CMK (cell line): ENCODE results near the gene NDFIP2.

ENCODE experiments used
- DNase-seq: peaks from one replicate; pipeline ENCODE4 v3.0.0-alpha.2; 2010; ENCODE audit warnings: low read depth

The NDFIP2 gene

DNA sequence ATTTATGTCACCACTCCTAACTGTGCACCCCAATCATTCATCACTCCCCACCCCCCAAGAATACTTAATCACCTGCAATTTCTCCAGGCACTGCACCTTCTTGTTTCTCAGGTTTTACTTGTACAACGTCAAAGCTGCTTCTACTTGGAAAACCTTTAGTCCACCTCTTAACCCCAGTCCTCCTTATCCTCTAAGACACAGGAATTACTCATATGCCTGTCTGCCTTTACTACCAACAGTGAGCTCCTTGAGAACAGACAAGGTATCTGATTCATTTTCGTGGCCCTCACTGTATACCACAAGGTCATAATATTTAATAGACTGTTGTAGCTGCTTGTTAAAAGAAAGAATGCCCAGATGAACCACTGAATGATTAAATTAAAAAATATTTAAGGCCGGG, 21.0 kb upstream of the NDFIP2 start:
- DNase-seq: no peak

DNA sequence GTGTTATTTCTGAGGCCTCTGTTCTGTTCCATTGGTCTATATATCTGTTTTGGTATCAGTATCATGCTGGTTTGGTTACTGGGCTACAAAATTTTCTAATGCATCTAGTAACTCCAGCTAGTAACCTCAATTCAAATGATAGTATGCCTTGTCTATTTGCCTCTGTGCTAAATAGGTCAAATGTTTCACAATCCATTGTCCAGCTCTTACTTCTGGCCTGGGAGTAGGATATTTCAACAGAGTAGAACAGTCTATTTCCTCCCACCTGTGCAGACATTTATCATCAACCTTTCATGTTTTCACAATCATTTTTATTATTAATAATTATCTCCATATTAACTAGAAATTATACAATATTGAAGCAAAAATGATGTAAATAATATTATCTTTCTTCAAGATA, 18.1 kb upstream of the NDFIP2 start:
- DNase-seq: no peak

DNA sequence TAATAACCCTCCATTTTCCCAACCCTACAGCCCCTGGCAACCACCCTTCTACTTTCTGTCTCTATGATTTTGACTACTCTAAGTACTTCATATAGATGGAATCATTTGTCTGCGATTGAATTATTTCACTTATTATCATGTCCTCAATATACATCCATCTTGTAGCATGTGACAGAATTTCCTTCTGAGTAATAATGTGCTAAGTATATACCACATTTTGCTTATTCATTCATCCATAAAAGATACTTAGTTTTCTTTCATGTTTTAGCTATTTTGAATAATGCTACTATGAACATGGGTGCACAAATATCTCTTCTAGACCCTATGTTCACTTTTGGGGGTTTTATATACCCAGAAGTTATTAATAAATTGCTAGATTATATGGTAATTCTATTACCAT, 17.4 kb upstream of the NDFIP2 start:
- no peak for DNase-seq

DNA sequence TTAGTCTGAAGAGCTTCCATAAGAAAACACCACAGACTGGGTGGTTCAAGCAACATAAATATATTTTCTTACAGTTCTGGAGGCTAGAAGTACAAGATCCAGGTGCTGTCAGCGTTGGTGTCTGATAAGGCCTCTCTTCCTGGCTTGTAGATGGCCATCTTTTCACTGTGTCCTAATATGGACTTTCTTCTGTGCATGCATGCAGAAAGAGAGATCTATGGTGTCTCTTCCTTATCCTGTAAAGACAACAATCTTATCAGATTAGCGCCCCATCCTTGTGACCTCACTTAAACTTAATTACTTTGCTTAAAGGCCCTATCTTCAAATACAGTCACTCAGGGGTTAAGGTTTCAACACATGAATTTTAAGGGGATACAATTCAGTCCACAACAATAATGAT, 14.1 kb upstream of the NDFIP2 start:
- no peak for DNase-seq

DNA sequence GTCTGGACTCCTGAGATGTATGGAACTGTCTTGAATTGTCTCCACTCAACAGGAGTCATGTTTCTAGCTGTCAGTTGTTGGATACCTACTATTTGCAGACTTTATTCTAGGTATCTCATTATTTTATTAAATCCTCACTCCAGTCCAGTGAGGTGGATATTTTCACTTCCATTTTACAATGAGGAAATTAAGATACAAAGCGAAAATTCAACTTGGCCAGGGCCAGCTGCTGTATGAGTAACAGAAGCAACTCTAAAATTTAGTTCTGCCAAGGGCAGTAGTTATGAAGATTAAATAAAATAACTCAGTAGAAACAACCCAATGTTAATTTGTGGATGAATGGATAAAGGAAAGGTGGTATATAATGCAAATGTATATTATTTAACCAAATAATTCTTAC, 12.6 kb upstream of the NDFIP2 start:
- DNase-seq: no peak

DNA sequence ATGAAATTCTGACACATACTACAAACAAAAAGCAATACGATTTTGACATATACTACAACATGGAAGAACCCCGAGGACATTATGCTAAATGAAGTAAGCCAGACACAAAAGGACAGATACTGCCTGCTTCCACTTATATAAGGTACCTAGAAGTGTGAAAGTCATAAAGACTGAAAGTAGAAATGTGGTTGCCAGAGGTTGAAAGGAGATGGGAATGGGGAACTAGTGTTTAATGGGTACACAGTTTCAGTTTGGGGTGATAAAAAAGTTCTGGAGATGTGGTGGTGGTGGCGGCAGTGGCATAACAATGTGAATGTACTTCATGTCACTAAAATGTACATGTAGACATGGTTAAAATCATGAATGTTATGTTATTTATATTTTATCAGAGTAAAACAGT, 12.1 kb upstream of the NDFIP2 start:
- no peak for DNase-seq

DNA sequence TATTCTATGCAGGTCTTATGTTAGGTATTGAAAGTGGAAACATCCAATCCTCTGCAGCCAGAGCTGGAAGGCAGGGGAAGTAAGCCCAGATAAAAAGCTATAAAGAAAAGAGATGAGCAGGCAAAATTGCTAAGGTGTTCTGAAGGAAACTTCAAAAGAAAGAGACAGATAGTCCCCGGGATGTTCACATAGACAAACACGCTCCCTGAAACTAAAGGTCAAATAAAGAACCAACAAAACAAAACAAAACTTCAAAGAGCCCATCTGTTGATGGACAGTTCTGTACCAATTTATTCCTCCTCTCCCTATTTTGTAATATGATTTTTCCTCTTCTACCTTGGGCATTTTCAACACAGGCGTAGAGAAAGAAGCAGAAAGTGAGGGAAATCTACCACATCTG, 11.3 kb upstream of the NDFIP2 start:
- no peak for DNase-seq

DNA sequence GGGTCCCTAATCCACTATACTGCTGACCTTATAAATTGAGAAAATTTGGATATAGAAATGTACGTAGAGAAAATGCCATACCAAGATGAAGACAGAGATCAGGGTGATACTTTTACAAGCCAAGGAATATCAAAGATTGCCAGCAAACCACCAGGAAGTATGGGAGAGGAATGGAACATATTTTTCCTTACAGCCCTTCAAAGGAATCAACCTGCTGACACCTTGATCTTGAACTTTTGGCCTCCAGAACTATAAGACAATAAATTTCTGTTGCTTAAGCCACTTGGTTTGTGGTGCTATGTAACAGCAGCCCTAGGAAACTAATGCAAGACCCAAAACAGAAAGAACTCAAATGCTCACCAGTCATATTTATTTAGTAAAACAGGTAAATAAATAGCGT, 10.3 kb upstream of the NDFIP2 start:
- DNase-seq: no peak

DNA sequence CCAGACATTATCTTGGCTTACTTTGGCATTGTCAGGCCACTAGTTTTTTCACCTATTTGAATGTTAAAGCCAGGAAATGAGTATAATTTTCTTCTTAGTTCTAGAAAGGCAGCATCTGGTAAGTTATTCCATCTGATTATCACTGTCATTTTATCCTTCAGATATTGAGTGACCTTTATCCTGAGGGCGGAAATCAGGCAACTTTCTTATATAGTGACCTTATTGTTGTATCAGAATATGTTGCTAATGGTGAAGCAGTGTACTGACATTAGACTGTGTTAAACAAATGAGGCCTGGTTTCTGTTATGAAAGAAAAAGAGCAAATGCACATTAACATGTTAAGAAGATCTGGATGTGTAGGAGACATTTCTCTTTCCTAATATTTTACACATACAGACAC, 5.4 kb upstream of the NDFIP2 start:
- no peak for DNase-seq

DNA sequence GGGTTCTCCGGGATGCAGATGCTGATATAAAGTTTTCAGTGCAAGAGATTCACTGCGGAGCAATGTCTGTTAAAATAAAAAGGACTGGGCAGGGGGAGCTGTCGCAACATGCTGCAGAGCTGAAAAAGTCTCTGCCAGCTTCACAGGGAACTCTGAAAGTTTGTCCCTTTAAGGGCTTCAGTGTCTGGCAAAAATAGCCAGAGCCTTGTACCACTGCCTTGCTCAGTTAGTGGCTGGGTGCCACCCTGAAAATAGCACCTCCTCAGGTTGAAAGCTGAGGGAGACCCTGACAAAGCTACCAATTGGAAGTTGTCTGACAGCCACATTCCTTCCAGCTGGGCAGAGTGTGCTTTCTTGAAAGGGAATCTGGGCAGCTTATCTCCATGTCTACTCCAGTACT, 3.0 kb upstream of the NDFIP2 start:
- DNase-seq: no peak

DNA sequence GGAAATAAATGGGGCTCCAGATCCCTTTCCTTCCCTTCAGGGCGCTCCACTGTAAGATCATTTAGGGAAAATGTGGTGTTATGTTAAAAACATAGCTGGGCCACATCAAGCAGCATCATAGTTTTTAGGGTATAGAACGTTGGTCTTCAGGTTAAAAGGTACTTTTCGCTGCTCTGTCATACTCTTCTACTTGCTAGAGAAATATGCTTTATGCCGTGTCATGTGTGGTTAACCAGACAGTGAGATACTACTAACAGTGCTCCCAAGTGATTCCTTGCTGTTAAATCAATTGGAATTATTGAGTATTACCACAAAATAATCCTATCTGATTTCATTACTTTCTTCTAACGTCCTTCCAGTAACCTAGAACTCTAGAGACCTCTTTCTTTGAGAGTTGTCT, 1.1 kb upstream of the NDFIP2 start:
- no peak for DNase-seq

DNA sequence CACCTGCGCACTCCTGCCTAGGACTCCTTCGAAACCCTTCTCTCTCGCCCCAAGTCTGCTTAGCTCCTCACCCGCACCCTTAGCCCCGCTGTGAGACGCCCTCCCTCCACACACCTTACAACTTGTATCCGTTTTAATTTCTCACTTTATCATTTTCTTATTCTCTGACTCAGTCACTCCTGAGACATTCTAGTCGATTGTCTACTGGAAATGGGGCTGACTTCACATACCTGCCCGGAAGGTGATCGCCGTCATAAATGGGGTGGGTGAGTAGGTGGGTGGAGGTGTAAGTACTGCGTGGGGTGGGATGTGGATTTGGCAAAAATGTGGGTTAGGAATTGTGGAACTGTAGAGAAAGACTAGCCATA, 714 bp downstream of the NDFIP2 start:
- no peak for DNase-seq

DNA sequence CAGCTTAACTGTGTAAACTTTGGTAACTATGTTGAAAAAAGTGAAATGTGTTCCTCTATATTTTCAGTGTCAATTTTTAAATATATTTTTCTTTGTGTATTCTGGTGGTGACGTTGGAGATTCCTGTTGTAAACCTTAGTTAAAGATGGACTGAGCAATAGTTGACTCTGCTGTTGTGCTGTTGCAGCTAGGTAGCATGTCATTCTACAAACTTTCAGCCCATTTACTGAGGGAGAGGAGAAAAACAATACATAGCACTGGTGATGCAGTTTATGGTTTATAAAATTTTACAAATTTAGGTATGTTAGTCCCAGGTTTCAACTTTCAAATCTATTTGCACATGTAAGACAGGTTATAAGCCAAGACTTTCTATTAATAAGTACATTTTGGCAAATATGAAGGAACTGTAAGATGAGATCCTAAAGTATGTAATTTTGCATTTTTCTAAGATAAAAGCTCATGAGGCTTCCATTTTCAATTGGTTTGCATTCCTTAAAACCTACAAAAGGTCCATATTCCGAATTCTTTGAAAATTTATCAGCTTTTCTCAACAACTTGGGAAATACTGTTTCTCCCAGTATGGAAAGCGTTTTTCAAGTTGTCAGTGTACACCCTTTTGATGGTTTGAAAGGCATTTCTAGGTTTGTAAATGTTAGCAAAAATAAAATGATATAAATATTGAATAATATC, 1.5 kb downstream of the NDFIP2 start:
- no peak for DNase-seq

DNA sequence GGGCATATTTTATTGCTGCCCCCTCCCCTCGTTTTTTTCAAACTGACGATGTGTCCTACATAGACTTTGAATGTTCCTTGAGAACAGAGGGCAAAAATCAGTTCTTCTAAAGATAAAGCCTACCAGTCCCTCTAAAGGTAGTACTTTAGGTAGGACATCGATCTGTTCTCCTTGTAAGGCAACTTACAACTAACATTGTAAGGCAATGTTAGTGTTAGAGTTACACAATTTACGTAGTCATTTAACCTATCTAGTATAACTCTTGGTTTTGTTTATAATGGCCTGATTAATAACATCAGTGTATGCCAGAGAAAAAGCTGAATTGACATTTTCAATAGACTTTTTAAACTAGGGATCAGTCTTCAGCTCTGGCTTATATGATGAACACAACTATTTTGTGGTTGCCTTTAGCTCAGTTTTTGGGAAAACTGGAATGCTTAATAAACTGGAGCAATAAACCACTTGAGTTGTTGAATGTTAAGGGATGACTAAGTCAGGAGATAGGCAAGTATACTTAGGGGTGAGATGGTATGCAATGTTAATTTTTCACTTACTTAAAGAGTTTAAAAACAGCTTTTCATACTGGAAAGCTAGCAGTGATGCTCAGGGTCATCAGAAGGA, 2.2 kb downstream of the NDFIP2 start:
- DNase-seq: no peak

DNA sequence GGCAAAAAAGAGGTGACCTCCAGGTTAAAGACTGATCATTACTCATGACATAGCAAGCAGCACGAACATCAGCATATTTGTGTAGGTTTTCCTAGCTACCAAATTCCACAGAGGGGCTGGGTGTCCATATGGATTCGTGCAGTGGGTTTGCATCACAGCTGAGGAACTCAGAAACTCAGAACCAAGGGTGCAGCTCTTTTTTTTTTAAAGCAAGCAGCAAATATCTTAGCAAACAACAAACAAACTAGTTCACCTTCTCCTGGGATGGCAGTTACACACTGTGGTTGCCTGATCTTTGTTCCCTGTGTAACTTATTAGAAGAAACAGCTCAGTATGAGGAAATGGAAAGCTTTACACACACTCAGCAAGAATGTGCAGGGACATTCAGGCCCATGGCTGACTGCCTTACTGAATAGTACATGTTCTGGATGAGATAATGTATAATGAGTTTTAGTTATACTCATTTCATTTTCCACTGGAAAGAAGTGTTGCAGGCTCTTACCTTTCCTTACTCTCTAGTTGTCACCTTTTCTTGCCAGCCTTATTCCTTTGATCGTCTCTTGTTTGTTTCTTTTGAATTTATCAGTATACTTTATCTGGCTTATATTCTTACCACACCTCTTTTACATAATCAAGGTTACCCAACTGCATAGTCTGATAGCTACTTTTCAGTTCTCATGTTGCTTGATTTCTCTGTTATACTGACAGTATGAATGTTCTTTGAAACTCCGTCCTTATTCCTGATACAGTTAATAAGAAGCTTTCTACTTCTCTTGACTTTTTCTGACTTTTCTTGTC, 4.3 kb downstream of the NDFIP2 start:
- no peak for DNase-seq

DNA sequence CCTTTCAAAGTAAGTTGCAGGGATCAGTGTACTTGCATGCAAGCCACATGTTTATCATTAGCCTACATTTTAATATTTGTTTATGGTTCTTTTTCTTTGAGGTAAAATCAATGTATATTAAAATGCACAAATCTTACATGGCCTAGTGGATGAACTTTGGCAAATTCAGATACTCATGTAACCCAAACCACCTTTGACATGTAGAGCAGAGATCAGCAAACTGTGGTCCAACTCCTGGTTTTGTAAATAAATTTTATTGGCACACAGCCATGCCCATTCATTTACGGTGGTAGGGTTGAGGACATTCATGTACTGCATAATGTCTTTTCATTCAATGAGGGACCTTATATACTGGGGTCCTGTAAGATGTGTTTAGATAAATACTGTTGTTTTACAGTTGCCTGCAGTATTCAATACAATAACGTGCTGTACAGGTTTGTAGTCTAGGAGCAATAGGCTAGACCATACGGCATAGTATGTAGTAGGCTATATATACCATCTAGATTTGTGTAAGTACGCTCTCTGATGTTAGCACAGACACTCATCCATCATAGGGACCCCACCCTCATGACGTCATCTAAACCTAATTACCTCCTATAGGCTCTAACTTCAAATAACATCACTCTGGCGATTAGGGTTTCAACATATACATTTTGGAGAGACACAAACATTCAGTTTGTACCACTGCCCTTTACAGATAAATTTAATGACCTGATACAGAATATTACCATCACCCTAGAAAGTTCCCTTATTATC, 5.7 kb downstream of the NDFIP2 start:
- DNase-seq: no peak

DNA sequence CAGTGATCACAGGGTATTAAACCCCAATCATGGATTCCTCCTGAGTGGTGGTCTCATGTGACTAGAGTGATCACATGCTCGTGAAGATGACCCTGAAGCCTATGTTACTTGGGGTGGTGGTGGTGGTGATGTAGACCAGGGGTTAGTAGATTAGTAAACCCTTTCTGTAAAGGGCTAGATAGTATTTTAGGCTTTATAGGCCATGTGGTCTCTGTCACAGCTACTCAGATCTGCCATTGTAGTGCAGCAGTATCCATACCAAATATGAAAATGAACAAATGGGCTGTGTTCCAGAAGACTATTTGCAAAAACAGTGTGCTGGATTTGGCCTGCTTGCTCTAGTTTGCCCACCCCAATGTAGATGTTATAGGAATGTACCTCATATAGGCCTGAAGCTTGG, 9.4 kb downstream of the NDFIP2 start:
- DNase-seq: no peak

DNA sequence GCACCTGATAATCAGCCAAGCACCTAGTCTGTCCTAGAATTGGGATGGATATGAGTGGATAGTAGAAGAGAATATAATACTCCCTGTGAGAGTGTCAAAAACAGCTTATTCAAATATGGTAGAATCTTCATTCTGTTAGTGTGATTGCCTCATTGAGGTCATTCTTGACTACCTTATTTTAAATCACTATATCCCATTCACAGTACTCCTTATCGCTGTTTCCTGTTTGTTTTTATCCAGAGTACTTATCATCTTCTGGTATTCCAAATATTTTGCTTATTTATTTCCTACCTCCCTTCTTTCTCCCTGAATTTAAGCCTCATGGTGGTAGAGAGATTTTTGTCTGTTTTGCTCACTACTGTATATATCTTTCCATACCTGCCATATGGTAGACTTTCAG, 9.9 kb downstream of the NDFIP2 start:
- DNase-seq: no peak

DNA sequence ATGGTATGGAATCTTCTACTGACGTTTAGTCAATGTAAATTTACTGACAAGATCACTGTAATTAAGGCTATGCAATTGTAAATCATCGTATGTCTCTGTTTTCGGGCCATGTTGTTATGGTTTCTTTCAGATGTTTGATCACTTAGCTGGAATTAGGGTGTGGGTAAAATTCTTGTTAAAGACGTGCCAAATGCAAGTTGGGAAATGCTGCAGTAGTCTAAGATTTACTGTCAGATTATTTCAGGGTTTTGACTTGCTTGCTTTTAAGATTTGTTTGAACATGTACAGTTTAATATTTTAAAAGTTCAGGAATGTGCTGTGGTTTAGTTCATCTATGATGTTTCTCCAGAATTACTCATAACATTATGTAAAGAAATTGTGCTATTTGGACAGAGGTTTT, 10.8 kb downstream of the NDFIP2 start:
- no peak for DNase-seq

DNA sequence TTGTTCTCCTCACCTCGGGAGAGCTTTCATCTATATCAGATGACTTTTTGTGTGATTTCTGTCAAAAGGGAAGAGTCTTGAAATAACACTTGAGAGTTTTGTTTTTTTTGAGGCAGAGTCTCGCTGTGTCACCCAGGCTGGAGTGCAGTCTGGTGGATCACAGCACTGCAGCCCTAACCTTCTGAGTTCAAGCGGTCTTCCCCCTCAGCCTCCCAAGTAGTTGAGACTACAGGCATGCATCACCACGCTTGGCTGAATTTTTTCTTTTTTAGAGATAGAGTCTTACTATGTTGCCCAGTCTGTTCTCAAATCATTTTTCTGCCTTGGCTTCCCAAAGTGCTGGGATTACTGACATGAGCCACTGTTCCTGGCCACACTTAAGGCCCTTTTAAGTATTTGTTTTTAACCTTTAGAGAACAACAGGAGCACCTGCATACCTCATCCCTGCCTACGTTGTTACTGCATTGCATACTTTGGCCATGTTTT, 11.4 kb downstream of the NDFIP2 start:
- no peak for DNase-seq

DNA sequence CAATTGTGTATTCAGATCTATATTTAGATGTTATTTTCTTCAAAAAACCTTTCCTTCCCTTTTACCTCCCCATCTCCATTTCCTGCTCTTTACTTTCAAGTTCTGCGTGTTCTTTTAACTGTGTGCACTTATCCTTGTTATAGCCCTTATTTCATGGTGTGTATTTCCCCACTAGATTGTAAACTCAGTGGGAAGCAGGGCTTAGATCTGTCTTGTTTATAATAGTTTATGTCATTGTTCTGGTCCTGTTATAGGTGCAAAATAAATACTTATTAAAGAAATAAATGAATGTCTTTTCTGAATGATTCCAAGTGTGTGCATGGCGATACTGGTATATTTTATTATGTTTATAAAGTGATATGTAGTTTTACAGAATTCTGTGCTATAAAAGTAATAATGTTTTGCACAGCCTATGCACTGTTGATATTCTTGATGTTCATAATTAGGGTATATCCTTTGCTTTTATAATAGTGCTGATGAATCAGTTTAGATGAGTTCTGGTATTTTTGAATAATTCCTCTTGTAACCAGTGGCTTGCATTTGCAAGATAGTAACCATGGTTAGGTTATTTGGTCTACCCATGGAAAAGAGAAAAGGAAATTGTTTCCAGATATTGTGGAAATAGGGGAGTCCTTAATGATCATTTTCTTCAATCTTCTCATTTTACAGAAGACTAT, 12.1 kb downstream of the NDFIP2 start:
- DNase-seq: no peak

DNA sequence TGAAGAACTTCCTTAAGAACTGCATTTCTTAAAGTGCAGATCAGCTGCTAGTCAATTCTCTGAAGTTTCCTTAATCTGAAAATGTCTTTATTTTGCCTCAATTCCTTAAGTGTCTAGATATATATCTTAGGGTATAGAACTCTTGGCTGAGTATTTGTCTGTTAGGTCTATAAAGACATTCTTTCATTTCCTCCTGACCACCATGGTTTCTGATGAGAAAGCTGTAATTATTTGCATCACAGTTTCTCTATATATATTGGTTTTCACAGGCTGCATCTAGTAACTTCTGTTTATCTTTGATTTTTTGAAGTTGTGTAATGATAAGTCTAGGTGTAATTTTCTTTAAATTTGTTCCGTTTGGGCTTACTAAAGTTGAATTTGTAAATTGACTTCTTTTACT, 15.2 kb downstream of the NDFIP2 start:
- no peak for DNase-seq
